Small intestine (tissue), 7 donors: ENCODE data around the gene PARD3B. TPM values are rescaled to one million over a fixed set of nuclear protein-coding genes. Genes with fewer than 3 reads are reported as not detected.

Experiments used
- DNase-seq, 2 donors: peaks; one replicate each; pipeline versions ENCODE4 v3.0.0 to v3.0.0-alpha.2; 2013
- FAIRE-seq: peaks from 2 replicates; lab custom pipeline; 2012; peaks lifted over from hg19 to GRCh38; lab: Jason Lieb, UNC
- H3K27ac ChIP-seq, 3 donors: one replicate each; pipeline ENCODE4 v1.5.1; 2013; ENCODE audit warnings: low read length in 2 of 3, mild to moderate bottlenecking in 2 of 3, control low read depth in 1 of 3, inconsistent platforms in 1 of 3, low read depth in 1 of 3, moderate library complexity in 1 of 3
- H3K27me3 ChIP-seq, 3 donors: one replicate each; pipeline ENCODE4 v1.6.1; 2013; ENCODE audit warnings: low read length in 3 of 3, inconsistent platforms in 1 of 3; ENCODE audit not compliant: control insufficient read depth in 3 of 3, insufficient read depth in 3 of 3
- H3K36me3 ChIP-seq, 3 donors: one replicate each; pipeline ENCODE4 v1.6.1; 2013; ENCODE audit warnings: low read length in 3 of 3, inconsistent platforms in 1 of 3, low read depth in 1 of 3, mild to moderate bottlenecking in 1 of 3, moderate library complexity in 1 of 3; ENCODE audit not compliant: control insufficient read depth in 3 of 3, insufficient read depth in 2 of 3
- H3K4me1 ChIP-seq, 3 donors: one replicate each; pipeline ENCODE4 v1.6.1; 2013; ENCODE audit warnings: low read length in 2 of 3, inconsistent platforms in 1 of 3, low read depth in 1 of 3, mild to moderate bottlenecking in 1 of 3, moderate library complexity in 1 of 3; ENCODE audit not compliant: control insufficient read depth in 3 of 3, insufficient read depth in 2 of 3
- H3K4me3 ChIP-seq, 3 donors: one replicate each; pipeline ENCODE4 v1.5.1; 2013; ENCODE audit warnings: low read length in 3 of 3, control low read depth in 1 of 3, inconsistent platforms in 1 of 3, low read depth in 1 of 3, mild to moderate bottlenecking in 1 of 3, moderate library complexity in 1 of 3
- H3K9me3 ChIP-seq, 2 donors: one replicate each; pipeline ENCODE4 v1.6.1; 2013; ENCODE audit warnings: low read depth in 1 of 2, low read length in 1 of 2; ENCODE audit not compliant: control insufficient read depth in 2 of 2, insufficient read depth in 1 of 2
- WGBS, 3 donors: extraction: QIAGEN DNeasy Blood & Tissue Kit; methylation state at CpG; one replicate each; pipeline ENCODE4 v1.1.7; 2013; 5-methylcytosine and 5-hydroxymethylcytosine counted together
- polyA plus RNA-seq, 4 donors: library from polyadenylated mRNA; stranded (reverse) in 3 of 4; unstranded in 1 of 4; fragments of 200-250 nt in 3 of 4; fragments of 120-200 nt in 1 of 4; gene quantifications; one replicate each; pipeline versions ENCODE4 v1.2.1 to v1.2.3, GENCODE V29; 2013
- donor health status: healthy with polysubstance abuse.
- donor health status: control.
- donor health status: control.
- donor health status: Bipolar disorder and iron deficiency.
- donor health status: healthy.

PARD3B gene
- polyA plus RNA-seq, 4 donors, result 2.8 to 10.7 (median 3.6) TPM

- WGBS, 3 donors, result 50 to 67% (median 58%) methylated on average over 5 of the region's 5 CpGs
- Histone ChIP-seq H3K27me3 (no peaks in the 10 kb centered on the region), H3K36me3 (no peaks in the 10 kb centered on the region), H3K9me3 (no peaks in the 10 kb centered on the region), H3K4me3 (no peak overlapping the region), H3K4me1 (peaks cover 2 to 13% (median 9%) of the 10 kb centered on the region in 3 donors), H3K27ac (no peak overlapping the region)
- DNase-seq (peak in 1 of 2 donors; percentile 37), FAIRE-seq (no peak)
These were observed 11.5 kb upstream of the PARD3B start for GRCh38 chr2:204533629-204534370.

GRCh38 chr2:204535356-204535755 lies 9.9 kb upstream of the PARD3B start:
- no peak for DNase-seq
- 94 to 100% (median 98%) methylated on average over 3 of the region's 3 CpGs for WGBS, 3 donors
- no peaks in the 10 kb centered on the region for H3K27me3 ChIP-seq
- no peak for FAIRE-seq
- H3K9me3 ChIP-seq, result no peaks in the 10 kb centered on the region
- no peak overlapping the region for H3K4me3 ChIP-seq
- peaks cover 0 to 4% (median 4%) of the 10 kb centered on the region in 3 donors for H3K4me1 ChIP-seq
- H3K27ac ChIP-seq, result no peak overlapping the region
- no peaks in the 10 kb centered on the region for H3K36me3 ChIP-seq

GRCh38 chr2:204535764-204536163 lies 9.5 kb upstream of the PARD3B start:
- peaks cover 0 to 2% (median 0%) of the 10 kb centered on the region in 3 donors for H3K4me1 ChIP-seq
- H3K27ac ChIP-seq, result no peak overlapping the region
- no peak for DNase-seq
- no peaks in the 10 kb centered on the region for H3K36me3 ChIP-seq
- FAIRE-seq, result no peak
- no peak overlapping the region for H3K4me3 ChIP-seq
- H3K9me3 ChIP-seq, result no peaks in the 10 kb centered on the region
- H3K27me3 ChIP-seq, result no peaks in the 10 kb centered on the region
- 76 to 91% (median 87%) methylated on average over 1 of the region's 1 CpG for WGBS, 3 donors

- Histone ChIP-seq H3K4me1 (no peaks in the 10 kb centered on the region), H3K27ac (no peak overlapping the region), H3K4me3 (no peak overlapping the region), H3K36me3 (no peaks in the 10 kb centered on the region), H3K9me3 (no peaks in the 10 kb centered on the region), H3K27me3 (no peaks in the 10 kb centered on the region)
- 60 to 68% (median 66%) methylated on average over 10 of the region's 10 CpGs for WGBS, 3 donors
- no peak for FAIRE-seq
- no peak for DNase-seq
These were observed 6.9 kb upstream of the PARD3B start for GRCh38 chr2:204538182-204539018.

- WGBS, 3 donors, result 71 to 86% (median 86%) methylated on average over 1 of the region's 1 CpG
- Histone ChIP-seq H3K9me3 (no peaks in the 10 kb centered on the region), H3K4me1 (peaks cover 0 to 2% (median 0%) of the 10 kb centered on the region in 3 donors), H3K4me3 (no peak overlapping the region), H3K36me3 (no peaks in the 10 kb centered on the region), H3K27me3 (no peaks in the 10 kb centered on the region), H3K27ac (no peak overlapping the region)
- FAIRE-seq (no peak), DNase-seq (no peak)
These were observed 6.3 kb upstream of the PARD3B start for GRCh38 chr2:204539019-204539385.

GRCh38 chr2:204541637-204542036 lies 3.6 kb upstream of the PARD3B start:
- H3K36me3 ChIP-seq, result no peaks in the 10 kb centered on the region
- H3K27ac ChIP-seq, result no peak overlapping the region
- H3K27me3 ChIP-seq, result no peaks in the 10 kb centered on the region
- no peak overlapping the region for H3K4me3 ChIP-seq
- 89 to 94% (median 90%) methylated on average over 2 of the region's 2 CpGs for whole genome bisulfite sequencing, 3 donors
- DNase-seq (no peak), FAIRE-seq (no peak)
- H3K9me3 ChIP-seq, result no peaks in the 10 kb centered on the region
- H3K4me1 ChIP-seq, result peaks cover 0 to 6% (median 0%) of the 10 kb centered on the region in 3 donors

- H3K4me1 ChIP-seq, result peaks cover 0 to 9% (median 0%) of the 10 kb centered on the region in 3 donors
- H3K9me3 ChIP-seq, result no peaks in the 10 kb centered on the region
- H3K27ac ChIP-seq, result no peak overlapping the region
- H3K27me3 ChIP-seq, result no peaks in the 10 kb centered on the region
- FAIRE-seq (no peak), DNase-seq (no peak)
- no peak overlapping the region for H3K4me3 ChIP-seq
- H3K36me3 ChIP-seq, result no peaks in the 10 kb centered on the region
- 88 to 92% (median 91%) methylated on average over 4 of the region's 4 CpGs for WGBS, 3 donors
These were observed 2.2 kb upstream of the PARD3B start for GRCh38 chr2:204542982-204543608.
